Stimulated activated effector memory CD8-positive, alpha-beta T cell treated with anti-CD3 and anti-CD28 coated beads, Interleukin-12 subunit alpha, Interleukin-12 subunit beta, amount 100 ng/mL, for 72 hours (primary cell): ENCODE data around the gene SLCO4A1.

Source experiments
- ATAC-seq: fragments of 150-1000 bp; cut with Tn5 transposase; 2 replicates; pipeline ENCODE4 v1.10.0; 2021
- DNase-seq, 2 donors: peaks; one replicate each; pipeline ENCODE4 v3.0.0; 2021 to 2022; ENCODE audit warnings: low spot score in 2 of 2
- H3K27ac Mint-ChIP-seq: one replicate; pipeline ENCODE4 v1.8.0; 2022; ENCODE audit warnings: mild to moderate bottlenecking, mixed read lengths
- H3K36me3 Mint-ChIP-seq: one replicate; pipeline ENCODE4 v1.8.0; 2022; ENCODE audit warnings: mild to moderate bottlenecking, mixed read lengths
- H3K4me1 Mint-ChIP-seq: one replicate; pipeline ENCODE4 v1.8.0; 2022; ENCODE audit warnings: mixed read lengths
- H3K4me3 Mint-ChIP-seq: one replicate; pipeline ENCODE4 v1.8.0; 2022; ENCODE audit warnings: mild to moderate bottlenecking, mixed read lengths
- H3K9me3 Mint-ChIP-seq: one replicate; pipeline ENCODE4 v1.8.0; 2022; ENCODE audit warnings: mixed read lengths

The SLCO4A1 gene

DNA sequence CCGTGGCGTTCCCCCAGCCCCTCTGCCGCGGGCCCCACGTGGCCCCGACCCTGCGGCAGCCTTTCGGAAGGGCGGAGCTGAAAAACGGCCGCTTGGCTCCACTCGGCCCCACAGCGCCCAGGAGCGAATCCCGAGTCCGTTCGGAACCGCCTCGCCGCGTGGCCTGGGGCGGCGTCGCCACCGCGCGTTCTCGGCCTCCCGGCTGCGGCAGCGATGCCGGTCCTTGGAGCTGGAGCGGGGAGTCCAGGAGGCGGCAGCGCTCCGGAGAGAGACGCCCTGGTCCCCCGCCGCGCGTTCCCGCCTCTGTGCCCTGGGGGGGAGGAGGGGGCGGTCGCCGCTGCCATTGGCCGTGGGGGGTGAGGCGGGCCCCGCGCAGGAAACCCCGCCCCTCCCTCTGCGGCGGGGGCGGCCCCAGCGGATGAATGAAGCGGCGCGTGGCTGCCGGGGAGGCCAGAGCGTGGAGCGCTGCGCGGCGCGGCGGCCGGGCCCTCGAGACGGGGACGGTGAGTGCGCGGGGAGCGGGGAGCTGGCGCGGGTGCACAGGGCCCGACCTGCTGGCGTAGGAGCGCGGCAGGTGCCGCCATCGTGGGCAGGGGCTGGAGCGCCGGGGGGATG is at the start of gene SLCO4A1:
Gene SLCO4A1 (plus strand): TSS at position 453 of the 615 bp plus-strand sequence. CDS start 13,952 bp downstream, outside the sequence.
- Mint-ChIP-seq H3K9me3 (no peaks in the 10 kb centered on the region), H3K4me3 (peak within 1 kb of the TSS; percentile 71), H3K4me1 (peaks cover 10% of the 10 kb centered on the region), H3K27ac (peak within 1 kb of the TSS; percentile 40), H3K36me3 (peaks cover 14% of the 10 kb centered on the region)
- DNase-seq (peak; percentile 81 to 92), ATAC-seq (peak; percentile 90)

- Mint-ChIP-seq H3K4me3 (no peak overlapping the region), H3K9me3 (no peaks in the 10 kb centered on the region), H3K36me3 (no peaks in the 10 kb centered on the region), H3K4me1 (peaks cover 6% of the 10 kb centered on the region), H3K27ac (no peak overlapping the region)
- ATAC-seq = no peak
- DNase-seq = no peak
Measured at GRCh38 chr20:62592506-62593177, 49.7 kb upstream of the SLCO4A1 start.

DNA sequence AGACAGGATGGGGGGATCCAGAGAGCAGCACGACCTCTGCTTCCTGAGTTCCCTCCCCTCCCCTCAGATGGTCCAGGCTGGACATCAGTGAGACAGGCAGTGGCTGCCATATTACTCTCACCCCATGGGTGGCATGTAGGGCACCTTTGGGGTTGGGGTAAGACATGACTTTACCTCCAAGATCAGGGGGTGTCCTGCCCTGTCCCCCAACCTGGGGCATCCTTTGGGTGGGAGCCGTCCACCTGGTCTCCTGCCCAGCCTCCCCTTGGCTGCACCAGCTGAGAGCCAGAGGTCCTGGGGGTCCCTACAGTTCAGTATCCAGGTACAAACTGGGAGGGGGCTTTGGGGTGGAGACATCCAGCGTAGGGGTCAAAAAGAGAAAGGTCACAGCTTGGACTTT is 48.7 kb upstream of the SLCO4A1 start:
- no peak for ATAC-seq
- peaks cover 6% of the 10 kb centered on the region for H3K4me1 Mint-ChIP-seq
- H3K9me3 Mint-ChIP-seq = no peaks in the 10 kb centered on the region
- no peak overlapping the region for H3K27ac Mint-ChIP-seq
- no peak for DNase-seq
- H3K36me3 Mint-ChIP-seq = no peaks in the 10 kb centered on the region
- no peak overlapping the region for H3K4me3 Mint-ChIP-seq

GRCh38 chr20:62595069-62595468 is 47.2 kb upstream of the SLCO4A1 start:
- no peaks in the 10 kb centered on the region for H3K36me3 Mint-ChIP-seq
- H3K27ac Mint-ChIP-seq = no peak overlapping the region
- peaks cover 6% of the 10 kb centered on the region for H3K4me1 Mint-ChIP-seq
- ATAC-seq = no peak
- no peak for DNase-seq
- no peak overlapping the region for H3K4me3 Mint-ChIP-seq
- H3K9me3 Mint-ChIP-seq = no peaks in the 10 kb centered on the region

GRCh38 chr20:62595491-62595890 is 46.8 kb upstream of the SLCO4A1 start:
- ATAC-seq (no peak), DNase-seq (no peak)
- no peaks in the 10 kb centered on the region for H3K36me3 Mint-ChIP-seq
- H3K9me3 Mint-ChIP-seq = no peaks in the 10 kb centered on the region
- H3K4me1 Mint-ChIP-seq = peaks cover 8% of the 10 kb centered on the region
- H3K27ac Mint-ChIP-seq = no peak overlapping the region
- H3K4me3 Mint-ChIP-seq = no peak overlapping the region

DNA sequence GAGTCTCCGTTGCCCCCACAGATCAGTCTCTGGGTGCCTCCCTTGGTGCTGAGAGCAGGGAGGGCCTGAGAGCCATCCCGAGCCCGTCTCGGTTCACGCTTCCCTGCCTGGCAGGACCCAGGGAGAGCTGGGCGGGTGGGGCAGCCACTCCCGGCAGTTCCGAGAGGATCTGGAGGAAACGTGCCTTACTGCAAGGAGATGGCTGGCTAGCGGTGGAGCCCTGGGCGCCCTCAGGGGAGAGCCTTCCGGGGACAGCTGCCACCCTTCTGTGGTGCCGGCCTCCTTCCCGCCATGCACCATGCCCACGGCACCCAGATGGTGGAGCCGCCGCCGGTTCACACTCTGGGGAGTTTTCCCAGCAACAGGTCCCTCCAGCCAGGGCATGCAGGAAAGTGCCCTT is 45.8 kb upstream of the SLCO4A1 start:
- ATAC-seq = no peak
- no peaks in the 10 kb centered on the region for H3K9me3 Mint-ChIP-seq
- no peaks in the 10 kb centered on the region for H3K36me3 Mint-ChIP-seq
- no peak overlapping the region for H3K4me3 Mint-ChIP-seq
- no peak for DNase-seq
- no peak overlapping the region for H3K27ac Mint-ChIP-seq
- H3K4me1 Mint-ChIP-seq = peaks cover 18% of the 10 kb centered on the region

GRCh38 chr20:62596921-62597320 is 45.4 kb upstream of the SLCO4A1 start:
- H3K4me3 Mint-ChIP-seq = no peak overlapping the region
- no peaks in the 10 kb centered on the region for H3K36me3 Mint-ChIP-seq
- no peak overlapping the region for H3K27ac Mint-ChIP-seq
- no peaks in the 10 kb centered on the region for H3K9me3 Mint-ChIP-seq
- DNase-seq (no peak), ATAC-seq (no peak)
- peaks cover 20% of the 10 kb centered on the region for H3K4me1 Mint-ChIP-seq

GRCh38 chr20:62597416-62598115 is 44.7 kb upstream of the SLCO4A1 start:
- Mint-ChIP-seq H3K4me1 (peaks cover 26% of the 10 kb centered on the region), H3K4me3 (no peak overlapping the region), H3K36me3 (no peaks in the 10 kb centered on the region), H3K27ac (no peak overlapping the region), H3K9me3 (no peaks in the 10 kb centered on the region)
- DNase-seq (no peak), ATAC-seq (no peak)

DNA sequence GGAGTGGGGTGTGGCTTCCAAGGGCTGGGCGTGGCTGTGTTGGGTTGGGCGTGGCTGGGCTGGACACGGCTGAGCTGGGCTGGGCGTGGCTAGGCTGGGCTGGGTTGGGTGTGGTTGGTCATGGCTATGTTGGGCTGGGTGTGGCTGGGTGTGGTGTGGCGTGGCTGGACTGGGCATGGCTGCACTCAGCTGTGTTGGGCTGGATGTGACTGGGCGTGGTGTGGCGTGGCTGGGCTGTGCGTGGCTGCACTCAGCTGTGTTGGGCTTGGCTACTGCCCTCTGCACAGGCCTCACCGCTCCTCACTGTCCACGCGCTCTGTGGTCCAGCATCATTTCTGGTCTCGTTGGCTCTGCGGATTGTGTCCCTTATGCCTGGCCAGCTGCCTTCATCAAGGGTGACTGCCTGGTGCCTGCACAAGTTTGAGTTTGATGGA is 43.5 kb upstream of the SLCO4A1 start:
- ATAC-seq (peak; percentile 27), DNase-seq (no peak)
- no peaks in the 10 kb centered on the region for H3K9me3 Mint-ChIP-seq
- no peaks in the 10 kb centered on the region for H3K36me3 Mint-ChIP-seq
- no peak overlapping the region for H3K4me3 Mint-ChIP-seq
- H3K27ac Mint-ChIP-seq = no peak overlapping the region
- peaks cover 38% of the 10 kb centered on the region for H3K4me1 Mint-ChIP-seq

DNA sequence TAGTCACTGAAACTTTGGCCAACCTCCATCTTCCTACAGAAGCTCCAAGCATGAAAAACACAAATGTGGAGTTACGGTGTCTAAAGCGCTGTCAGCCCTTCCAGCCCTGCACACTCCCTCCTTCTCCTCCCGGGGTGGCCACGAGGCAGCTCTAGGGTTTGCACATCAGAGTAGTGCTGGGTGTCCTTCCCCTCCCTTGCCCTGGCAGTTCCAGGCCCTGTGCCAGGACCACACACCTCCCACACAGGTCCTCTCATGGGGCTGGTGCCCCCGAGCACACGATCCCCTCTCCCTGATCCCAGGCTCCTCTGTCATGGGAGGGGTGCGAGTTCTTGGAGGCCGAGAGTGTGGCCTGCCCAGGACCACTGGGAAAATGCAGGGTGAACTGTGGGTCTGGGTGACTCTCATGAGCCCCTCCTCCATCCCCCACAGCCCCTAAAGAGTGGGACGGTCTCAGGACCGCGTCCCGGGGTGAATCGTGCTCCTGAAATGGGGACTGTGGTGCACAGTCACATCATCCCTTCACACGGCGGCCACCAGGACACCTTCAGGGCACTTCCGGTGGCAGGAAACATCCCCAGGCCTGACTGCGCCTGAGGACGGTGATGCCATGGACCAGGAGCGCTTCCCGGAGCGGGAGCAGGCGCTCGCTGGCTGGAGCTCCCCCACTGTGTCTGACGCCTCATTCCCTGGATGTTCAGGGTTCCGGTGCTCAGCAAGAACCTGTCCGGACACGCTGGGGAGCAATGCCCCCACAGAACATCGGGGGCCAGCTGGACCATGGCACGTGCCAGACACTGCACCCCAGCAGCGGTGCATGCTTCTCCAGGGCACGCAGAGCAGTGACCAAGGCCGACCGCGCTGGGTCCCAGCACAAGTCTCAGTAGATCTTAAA is 42.8 kb upstream of the SLCO4A1 start:
- ATAC-seq = no peak
- no peaks in the 10 kb centered on the region for H3K9me3 Mint-ChIP-seq
- H3K27ac Mint-ChIP-seq = no peak overlapping the region
- no peaks in the 10 kb centered on the region for H3K36me3 Mint-ChIP-seq
- H3K4me1 Mint-ChIP-seq = peaks cover 42% of the 10 kb centered on the region
- H3K4me3 Mint-ChIP-seq = no peak overlapping the region
- DNase-seq = no peak

- H3K9me3 Mint-ChIP-seq = no peaks in the 10 kb centered on the region
- peaks cover 42% of the 10 kb centered on the region for H3K4me1 Mint-ChIP-seq
- H3K4me3 Mint-ChIP-seq = no peak overlapping the region
- no peak for DNase-seq
- H3K27ac Mint-ChIP-seq = no peak overlapping the region
- H3K36me3 Mint-ChIP-seq = no peaks in the 10 kb centered on the region
- no peak for ATAC-seq
Measured at GRCh38 chr20:62601172-62601571, 41.1 kb upstream of the SLCO4A1 start.

DNA sequence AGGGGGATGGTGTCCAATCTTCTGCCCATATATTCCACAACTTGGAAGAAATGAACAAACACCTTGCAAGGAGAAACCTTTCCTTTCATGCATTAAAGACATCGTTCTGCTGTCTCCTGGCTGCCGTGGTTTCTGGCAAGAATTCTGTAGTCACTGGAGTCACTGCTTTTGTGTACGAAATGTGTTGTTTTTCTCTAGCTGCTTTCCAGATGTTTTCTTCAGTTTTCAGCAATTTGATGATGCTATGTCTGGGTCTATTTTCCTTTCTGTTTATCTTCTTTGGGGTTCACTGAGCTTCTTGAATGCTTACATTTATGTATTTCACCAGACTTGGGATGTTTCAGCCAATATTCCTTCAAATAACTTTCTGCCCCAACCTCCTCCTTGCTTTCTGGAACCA is 40.6 kb upstream of the SLCO4A1 start:
- peak overlapping the region; percentile 87 for H3K4me3 Mint-ChIP-seq
- ATAC-seq (no peak), DNase-seq (no peak)
- H3K36me3 Mint-ChIP-seq = no peaks in the 10 kb centered on the region
- H3K4me1 Mint-ChIP-seq = peaks cover 42% of the 10 kb centered on the region
- H3K27ac Mint-ChIP-seq = peak overlapping the region; percentile 94
- no peaks in the 10 kb centered on the region for H3K9me3 Mint-ChIP-seq

DNA sequence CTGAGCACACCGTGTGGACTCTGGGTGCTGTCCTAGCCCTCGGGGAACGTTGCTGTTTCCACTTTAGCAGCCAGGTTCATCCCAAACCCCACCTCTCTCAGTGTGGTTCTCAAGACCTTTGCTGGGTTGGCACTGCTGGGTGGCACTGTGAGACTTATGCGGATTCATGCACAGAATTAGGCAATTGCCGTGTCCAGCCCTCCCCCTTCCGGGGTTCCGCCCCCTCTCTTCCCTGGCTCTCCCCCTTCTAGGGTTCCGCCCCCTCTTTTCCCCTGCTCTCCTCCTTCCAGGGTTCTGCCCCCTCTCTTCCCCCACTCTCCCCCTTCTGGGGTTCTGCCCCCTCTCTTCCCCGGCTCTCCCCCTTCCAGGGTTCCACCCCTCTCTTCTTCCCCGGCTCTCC is 39.8 kb upstream of the SLCO4A1 start:
- no peaks in the 10 kb centered on the region for H3K36me3 Mint-ChIP-seq
- H3K4me1 Mint-ChIP-seq = peaks cover 42% of the 10 kb centered on the region
- peak overlapping the region; percentile 94 for H3K27ac Mint-ChIP-seq
- H3K4me3 Mint-ChIP-seq = peak overlapping the region; percentile 87
- DNase-seq (peak in 1 of 2 donors; percentile 62), ATAC-seq (peak; percentile 4)
- no peaks in the 10 kb centered on the region for H3K9me3 Mint-ChIP-seq

DNA sequence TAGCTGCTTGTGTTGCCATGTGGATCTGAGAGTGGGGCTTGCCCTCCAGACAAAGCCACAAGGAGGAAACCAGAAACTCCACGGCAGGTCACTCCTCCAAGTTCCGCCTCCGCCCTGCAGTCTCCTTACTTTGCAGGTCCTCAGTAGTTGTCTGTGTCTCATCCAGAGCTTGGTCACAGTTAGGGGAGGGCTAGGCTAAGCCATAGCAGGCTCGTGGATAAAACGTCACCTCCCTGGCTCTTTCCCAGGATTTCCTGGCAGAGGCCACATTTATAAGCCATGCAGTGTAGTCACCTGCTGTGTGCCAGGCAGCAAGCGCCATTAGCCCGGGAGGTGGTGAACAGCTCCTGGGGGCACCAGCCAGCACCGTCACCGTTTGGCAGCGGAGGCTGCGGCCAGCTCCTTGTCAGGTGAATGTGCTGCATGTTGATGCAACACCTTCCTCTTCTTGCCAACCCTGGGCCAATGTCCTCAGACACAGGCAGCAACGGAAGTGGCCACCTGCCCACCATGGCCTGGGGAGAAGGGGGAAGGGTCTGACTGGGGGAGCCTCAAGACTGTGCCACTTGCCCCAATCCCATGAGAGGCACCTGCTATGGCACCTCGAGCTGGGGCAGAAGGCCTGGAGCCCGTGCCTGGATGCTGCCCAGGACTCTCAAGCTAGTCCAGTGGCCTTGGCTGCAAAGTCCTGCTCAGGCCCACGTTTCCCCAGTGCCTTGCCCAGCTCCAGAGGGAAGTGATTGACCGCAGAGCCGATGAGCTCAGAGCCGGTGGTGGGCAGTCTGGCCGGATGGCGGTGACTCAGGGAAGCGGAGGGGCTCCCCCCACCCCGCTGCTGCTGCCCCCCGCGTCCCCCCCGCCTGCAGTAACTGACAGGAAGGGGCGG is 39.0 kb upstream of the SLCO4A1 start:
- Mint-ChIP-seq H3K4me3 (peak overlapping the region; percentile 87), H3K36me3 (no peaks in the 10 kb centered on the region), H3K4me1 (peaks cover 42% of the 10 kb centered on the region), H3K9me3 (no peaks in the 10 kb centered on the region), H3K27ac (peak overlapping the region; percentile 94)
- peak; percentile 46 to 84 for DNase-seq
- peak; percentile 78 for ATAC-seq
